SK-N-SH treated with all-trans-retinoic acid at 6 μM for 48 hours (cell line): ENCODE measurements around the gene HSFX2.

Source experiments
- PPARA ChIP-seq: fragments of 250-450 bp; sonication (Bioruptor Pico); IDR thresholded peaks from 2 replicates; pipeline ENCODE4 v1.5.0; 2020; ENCODE audit warnings: mild to moderate bottlenecking, borderline replicate concordance
- ZNF8 ChIP-seq: fragments of 450-650 bp; formaldehyde crosslinking; IDR thresholded peaks from 2 replicates; pipeline ENCODE4 v1.5.0; 2020; ENCODE audit warnings: mild to moderate bottlenecking, moderate library complexity
- TF ChIP-seq, protein P1 (sequence below): fragments of 250-450 bp; sonication (Bioruptor Pico); IDR thresholded peaks from 2 replicates; pipeline ENCODE4 v1.5.1; 2020; ENCODE audit warnings: low read depth, mild to moderate bottlenecking, moderate library complexity
- TF ChIP-seq, protein P2 (sequence below): fragments of 250-450 bp; sonication (Bioruptor Pico); IDR thresholded peaks from 2 replicates; pipeline ENCODE4 v1.8.0; 2021; ENCODE audit warnings: low read depth, mild to moderate bottlenecking, moderate library complexity, borderline replicate concordance

DNA sequence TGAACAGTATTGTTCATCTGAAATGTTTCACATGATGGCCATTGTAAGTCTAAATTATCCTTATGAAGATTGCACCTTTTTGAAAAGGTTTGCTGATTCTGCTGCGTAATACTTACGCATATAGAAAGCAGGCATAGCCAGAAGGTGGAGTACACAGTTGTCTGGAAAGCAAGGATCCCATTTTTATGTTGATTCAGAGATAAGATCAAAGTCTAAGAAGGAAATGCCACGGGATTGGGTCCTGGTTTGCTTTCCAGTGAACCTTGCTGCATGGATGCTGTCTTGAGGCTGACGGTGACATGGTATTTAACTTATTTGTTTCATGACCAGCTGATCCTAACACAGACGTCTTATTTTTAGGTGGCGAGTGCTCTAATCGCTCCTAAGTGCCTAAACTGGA lies 23.3 kb downstream of the HSFX2 start:
- no peak for TF ChIP-seq ZNF8 (CRISPR knock-in tag)
- TF ChIP-seq, protein P1, sequence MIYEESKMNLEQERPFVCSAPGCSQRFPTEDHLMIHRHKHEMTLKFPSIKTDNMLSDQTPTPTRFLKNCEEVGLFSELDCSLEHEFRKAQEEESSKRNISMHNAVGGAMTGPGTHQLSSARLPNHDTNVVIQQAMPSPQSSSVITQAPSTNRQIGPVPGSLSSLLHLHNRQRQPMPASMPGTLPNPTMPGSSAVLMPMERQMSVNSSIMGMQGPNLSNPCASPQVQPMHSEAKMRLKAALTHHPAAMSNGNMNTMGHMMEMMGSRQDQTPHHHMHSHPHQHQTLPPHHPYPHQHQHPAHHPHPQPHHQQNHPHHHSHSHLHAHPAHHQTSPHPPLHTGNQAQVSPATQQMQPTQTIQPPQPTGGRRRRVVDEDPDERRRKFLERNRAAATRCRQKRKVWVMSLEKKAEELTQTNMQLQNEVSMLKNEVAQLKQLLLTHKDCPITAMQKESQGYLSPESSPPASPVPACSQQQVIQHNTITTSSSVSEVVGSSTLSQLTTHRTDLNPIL (CRISPR knock-in tag): no peak
- TF ChIP-seq PPARA (CRISPR knock-in tag): no peak
- TF ChIP-seq, protein P2, sequence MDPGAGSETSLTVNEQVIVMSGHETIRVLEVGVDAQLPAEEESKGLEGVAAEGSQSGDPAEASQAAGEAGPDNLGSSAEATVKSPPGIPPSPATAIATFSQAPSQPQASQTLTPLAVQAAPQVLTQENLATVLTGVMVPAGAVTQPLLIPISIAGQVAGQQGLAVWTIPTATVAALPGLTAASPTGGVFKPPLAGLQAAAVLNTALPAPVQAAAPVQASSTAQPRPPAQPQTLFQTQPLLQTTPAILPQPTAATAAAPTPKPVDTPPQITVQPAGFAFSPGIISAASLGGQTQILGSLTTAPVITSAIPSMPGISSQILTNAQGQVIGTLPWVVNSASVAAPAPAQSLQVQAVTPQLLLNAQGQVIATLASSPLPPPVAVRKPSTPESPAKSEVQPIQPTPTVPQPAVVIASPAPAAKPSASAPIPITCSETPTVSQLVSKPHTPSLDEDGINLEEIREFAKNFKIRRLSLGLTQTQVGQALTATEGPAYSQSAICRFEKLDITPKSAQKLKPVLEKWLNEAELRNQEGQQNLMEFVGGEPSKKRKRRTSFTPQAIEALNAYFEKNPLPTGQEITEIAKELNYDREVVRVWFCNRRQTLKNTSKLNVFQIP: no peak
